SH-SY5Y (cell line): ENCODE results near the gene SPATA6.

Experiments
- GATA2 ChIP-seq: IDR thresholded peaks from 2 replicates; pipeline ENCODE4 v1.6.1; 2011; ENCODE audit warnings: mild to moderate bottlenecking, low read depth, low read length
- GATA3 ChIP-seq: IDR thresholded peaks from 2 replicates; pipeline ENCODE4 v1.6.1; 2011; ENCODE audit warnings: low read depth, mild to moderate bottlenecking, low read length, moderate library complexity

GRCh38 chr1:48488721-48489120, 16.7 kb upstream of the SPATA6 start:
- TF ChIP-seq GATA2 (no peak), GATA3 (no peak)
